ENCODE results near the gene APBB1IP.

Gene APBB1IP

DNA sequence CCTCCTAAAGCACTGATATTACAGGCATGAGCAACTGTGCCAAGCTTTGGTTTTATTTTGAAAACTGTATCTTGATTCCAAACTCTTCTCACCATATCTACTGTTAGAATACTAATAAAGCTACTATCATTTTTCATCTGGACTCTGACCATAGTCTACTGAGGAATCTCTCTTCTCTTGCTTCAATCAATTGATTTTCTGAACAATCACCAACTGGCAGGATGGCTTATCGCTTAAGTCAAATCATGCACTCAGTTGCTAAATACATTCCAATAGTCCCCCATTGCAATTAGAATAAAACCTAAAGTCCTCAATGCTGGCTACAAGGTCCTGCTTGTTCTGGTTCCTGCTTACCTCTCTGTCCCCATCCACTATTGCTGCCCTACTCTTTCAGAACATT lies 2.3 kb upstream of the APBB1IP start:
- DNase-seq (ENCODE audit: low read depth, low spot score): no peak
- Histone ChIP-seq H3K4me1 (ENCODE audit: insufficient read depth, insufficient read length) (no peaks in the 10 kb centered on the region), H3K36me3 (ENCODE audit: insufficient read depth, insufficient read length, low read length) (no peaks in the 10 kb centered on the region), H3K4me3 (ENCODE audit: insufficient read length, low read depth) (no peak overlapping the region), H3K27me3 (ENCODE audit: insufficient read depth, insufficient read length) (peaks cover 32% of the 10 kb centered on the region), H3K9me3 (ENCODE audit: insufficient read depth, low read length) (no peaks in the 10 kb centered on the region), H3K9ac (ENCODE audit: insufficient read length, low read depth) (no peak overlapping the region)
- TF ChIP-seq ZNF274 (IDR thresholded peaks at IDR 0.05; ENCODE audit: low read depth, low read length): no peak
- no peak for TF ChIP-seq YY1 (IDR thresholded peaks at IDR 0.05; ENCODE audit: insufficient read depth, insufficient read length)
- no peak for TF ChIP-seq SUZ12 (IDR thresholded peaks at IDR 0.05; ENCODE audit: extremely low read depth, insufficient read depth, insufficient read length)

DNA sequence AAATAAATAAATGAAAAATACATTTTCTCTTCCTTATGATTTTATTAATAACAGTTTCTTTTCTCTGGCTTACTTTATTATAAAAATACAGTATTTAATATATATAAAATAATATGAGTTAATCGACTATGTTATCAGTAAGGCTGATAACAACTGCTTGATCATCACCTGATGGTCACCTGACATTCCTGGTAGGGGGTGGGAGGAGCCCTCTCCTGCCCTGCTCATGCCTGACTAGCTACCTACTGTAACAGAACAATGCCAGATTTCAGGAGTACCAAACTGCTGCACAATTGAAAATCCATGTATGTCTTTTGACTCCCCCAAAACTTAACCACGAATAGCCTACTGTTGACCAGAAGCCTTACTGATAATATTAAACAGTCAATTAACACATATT lies 1.3 kb upstream of the APBB1IP start:
- Histone ChIP-seq H3K27me3 (ENCODE audit: insufficient read depth, insufficient read length) (peaks cover 35% of the 10 kb centered on the region), H3K4me1 (ENCODE audit: insufficient read depth, insufficient read length) (no peaks in the 10 kb centered on the region), H3K9me3 (ENCODE audit: insufficient read depth, low read length) (no peaks in the 10 kb centered on the region), H3K36me3 (ENCODE audit: insufficient read depth, insufficient read length, low read length) (no peaks in the 10 kb centered on the region), H3K4me3 (ENCODE audit: insufficient read length, low read depth) (no peak overlapping the region), H3K9ac (ENCODE audit: insufficient read length, low read depth) (no peak overlapping the region)
- no peak for DNase-seq (ENCODE audit: low read depth, low spot score)
- no peak for TF ChIP-seq ZNF274 (IDR thresholded peaks at IDR 0.05; ENCODE audit: low read depth, low read length)
- no peak for TF ChIP-seq SUZ12 (IDR thresholded peaks at IDR 0.05; ENCODE audit: extremely low read depth, insufficient read depth, insufficient read length)
- no peak for TF ChIP-seq YY1 (IDR thresholded peaks at IDR 0.05; ENCODE audit: insufficient read depth, insufficient read length)

DNA sequence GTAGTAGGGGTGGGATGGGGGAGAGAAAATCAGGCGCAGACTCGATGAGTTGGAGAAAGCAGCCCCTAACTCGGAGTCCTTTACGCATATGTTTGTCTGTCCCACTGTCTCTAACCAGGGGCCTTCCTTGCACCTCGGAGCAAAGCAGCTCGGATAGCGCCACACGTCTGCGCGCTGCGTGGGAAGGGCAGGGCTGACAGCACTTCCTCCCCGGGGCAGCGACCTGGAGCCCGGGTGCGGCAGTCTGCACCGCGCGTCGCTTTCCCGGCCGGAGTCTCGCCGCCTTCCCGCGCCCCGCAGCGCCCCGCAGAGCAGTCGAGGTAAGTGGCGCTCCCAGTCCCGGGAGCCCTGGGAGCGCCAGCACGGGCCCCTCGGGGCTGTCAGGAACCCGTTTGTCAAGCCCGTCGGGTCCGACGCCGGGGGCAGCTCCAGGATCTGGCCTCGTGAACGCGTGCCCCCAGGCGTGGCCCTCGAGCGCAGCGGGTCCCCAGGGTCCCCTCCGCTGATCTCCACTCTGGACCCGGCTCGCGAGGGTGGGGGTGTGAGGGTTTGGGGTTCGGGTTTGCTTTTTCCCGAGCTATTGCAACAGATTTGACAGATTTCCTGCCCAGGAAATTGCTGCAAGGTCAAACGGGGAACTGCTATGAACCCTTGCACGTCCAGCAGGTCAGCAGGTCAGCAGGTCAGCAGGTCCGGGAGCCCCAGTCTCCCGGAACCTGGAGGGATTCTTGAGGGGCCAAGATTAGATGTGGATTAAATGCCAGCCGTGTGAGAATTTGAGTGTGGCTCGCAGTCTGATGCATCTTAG lies 597 bp downstream of the APBB1IP start:
- Histone ChIP-seq H3K9me3 (ENCODE audit: insufficient read depth, low read length) (no peaks in the 10 kb centered on the region), H3K36me3 (ENCODE audit: insufficient read depth, insufficient read length, low read length) (no peaks in the 10 kb centered on the region), H3K9ac (ENCODE audit: insufficient read length, low read depth) (peak overlapping the region; percentile 71), H3K27me3 (ENCODE audit: insufficient read depth, insufficient read length) (peaks cover 35% of the 10 kb centered on the region), H3K4me3 (ENCODE audit: insufficient read length, low read depth) (peak overlapping the region; percentile 70), H3K4me1 (ENCODE audit: insufficient read depth, insufficient read length) (no peaks in the 10 kb centered on the region)
- TF ChIP-seq SUZ12 (IDR thresholded peaks at IDR 0.05; ENCODE audit: extremely low read depth, insufficient read depth, insufficient read length): no peak
- TF ChIP-seq YY1 (IDR thresholded peaks at IDR 0.05; ENCODE audit: insufficient read depth, insufficient read length): no peak
- no peak for TF ChIP-seq ZNF274 (IDR thresholded peaks at IDR 0.05; ENCODE audit: low read depth, low read length)
- no peak for DNase-seq (ENCODE audit: low read depth, low spot score)

DNA sequence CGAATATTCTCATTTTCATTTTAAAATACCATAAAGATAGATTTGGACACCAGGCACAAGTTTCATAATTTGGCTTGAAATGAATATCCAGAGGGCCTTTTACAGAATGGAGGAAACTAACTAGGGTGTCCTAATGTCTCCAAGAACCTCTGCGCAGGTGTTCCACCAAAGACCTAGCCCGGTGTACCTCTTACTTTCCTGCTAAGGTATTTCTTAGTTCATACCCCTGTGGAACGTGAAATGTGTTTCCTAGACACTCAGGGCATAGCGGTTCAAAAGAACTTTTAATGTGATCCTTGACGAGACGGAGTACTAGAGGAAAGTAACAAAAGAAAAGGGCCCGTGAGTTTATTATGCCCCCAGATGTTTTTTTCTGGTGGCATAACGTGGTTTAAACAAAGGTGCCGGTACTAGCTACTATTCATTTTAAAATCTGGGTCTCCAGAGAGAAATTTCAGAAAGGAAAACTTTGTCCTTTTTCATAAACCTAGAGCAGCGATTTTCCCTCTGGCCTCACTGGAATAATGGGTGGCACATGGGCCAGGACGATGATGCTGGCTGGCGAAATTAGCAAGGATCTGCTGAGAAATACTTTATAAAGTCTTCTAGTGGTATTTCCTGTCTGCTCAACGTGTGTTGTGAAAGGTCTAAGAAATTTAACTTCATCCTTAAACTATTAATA lies 1.4 kb downstream of the APBB1IP start:
- Histone ChIP-seq H3K4me1 (ENCODE audit: insufficient read depth, insufficient read length) (no peaks in the 10 kb centered on the region), H3K9ac (ENCODE audit: insufficient read length, low read depth) (no peak overlapping the region), H3K4me3 (ENCODE audit: insufficient read length, low read depth) (no peak overlapping the region), H3K9me3 (ENCODE audit: insufficient read depth, low read length) (no peaks in the 10 kb centered on the region), H3K27me3 (ENCODE audit: insufficient read depth, insufficient read length) (peaks cover 35% of the 10 kb centered on the region), H3K36me3 (ENCODE audit: insufficient read depth, insufficient read length, low read length) (no peaks in the 10 kb centered on the region)
- no peak for TF ChIP-seq SUZ12 (IDR thresholded peaks at IDR 0.05; ENCODE audit: extremely low read depth, insufficient read depth, insufficient read length)
- TF ChIP-seq ZNF274 (IDR thresholded peaks at IDR 0.05; ENCODE audit: low read depth, low read length): no peak
- no peak for TF ChIP-seq YY1 (IDR thresholded peaks at IDR 0.05; ENCODE audit: insufficient read depth, insufficient read length)
- DNase-seq (ENCODE audit: low read depth, low spot score): no peak

DNA sequence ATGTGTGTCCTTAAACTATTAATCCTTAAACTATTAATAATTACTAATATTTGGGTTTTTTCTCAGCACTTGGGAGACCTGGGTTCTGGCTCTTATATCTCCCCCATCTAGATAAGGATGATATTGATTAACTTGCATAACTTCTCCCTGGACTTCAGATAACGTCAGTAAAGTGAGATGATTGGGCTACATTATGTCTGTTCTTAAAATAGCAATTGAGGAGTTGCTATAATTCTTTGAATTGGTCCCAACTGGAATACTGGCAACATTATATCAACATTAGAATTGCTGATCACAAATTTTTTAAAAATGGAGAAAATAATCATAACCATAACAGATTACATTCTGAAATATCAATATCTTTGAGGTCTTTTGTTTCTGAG lies 1.9 kb downstream of the APBB1IP start:
- no peak overlapping the region for H3K9ac ChIP-seq (ENCODE audit: insufficient read length, low read depth)
- H3K4me1 ChIP-seq (ENCODE audit: insufficient read depth, insufficient read length): no peaks in the 10 kb centered on the region

DNA sequence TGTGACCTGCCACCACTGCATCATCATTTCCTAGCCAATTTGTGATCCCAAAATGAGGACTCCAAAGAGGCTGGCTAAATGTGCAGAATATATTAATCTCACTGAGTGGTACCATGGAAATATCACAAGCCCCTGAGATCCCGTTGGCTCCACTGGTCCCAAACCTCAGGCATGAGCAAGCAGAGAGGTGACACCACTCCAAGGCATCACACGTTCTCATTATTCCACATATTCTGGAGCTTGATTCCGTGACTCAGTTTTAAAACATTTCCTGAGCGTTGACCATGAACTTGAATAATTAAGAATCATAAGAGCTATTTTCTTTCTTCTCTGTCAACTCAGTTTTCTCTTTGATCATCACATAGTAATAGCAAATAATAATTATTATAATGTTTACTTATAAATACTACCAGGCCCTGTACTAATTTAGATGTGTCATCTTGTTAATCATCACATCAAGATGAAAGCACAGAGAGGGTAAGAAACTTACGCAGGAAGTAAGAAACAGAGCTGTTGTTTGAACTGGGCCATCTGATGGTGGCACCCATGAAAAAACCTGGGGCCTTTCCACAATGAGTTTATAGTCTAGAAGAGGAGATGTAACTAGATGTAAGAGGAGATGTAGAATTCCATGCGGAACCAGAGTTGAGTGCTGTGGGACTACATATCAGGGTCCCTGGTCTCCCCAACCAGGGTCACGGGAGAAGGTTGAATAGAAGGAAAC lies 3.5 kb downstream of the APBB1IP start:
- Histone ChIP-seq H3K9ac (ENCODE audit: insufficient read length, low read depth) (no peak overlapping the region), H3K4me1 (ENCODE audit: insufficient read depth, insufficient read length) (no peaks in the 10 kb centered on the region), H3K36me3 (ENCODE audit: insufficient read depth, insufficient read length, low read length) (no peaks in the 10 kb centered on the region), H3K27me3 (ENCODE audit: insufficient read depth, insufficient read length) (peaks cover 35% of the 10 kb centered on the region), H3K9me3 (ENCODE audit: insufficient read depth, low read length) (no peaks in the 10 kb centered on the region), H3K4me3 (ENCODE audit: insufficient read length, low read depth) (no peak overlapping the region)
- DNase-seq (ENCODE audit: low read depth, low spot score): no peak
- TF ChIP-seq SUZ12 (IDR thresholded peaks at IDR 0.05; ENCODE audit: extremely low read depth, insufficient read depth, insufficient read length) (no peak), YY1 (IDR thresholded peaks at IDR 0.05; ENCODE audit: insufficient read depth, insufficient read length) (no peak), ZNF274 (IDR thresholded peaks at IDR 0.05; ENCODE audit: low read depth, low read length) (no peak)

More for the DNA sequence above, 1.9 kb downstream of the APBB1IP start:
- no peaks in the 10 kb centered on the region for H3K9me3 ChIP-seq (ENCODE audit: insufficient read depth, low read length)
- no peak overlapping the region for H3K4me3 ChIP-seq (ENCODE audit: insufficient read length, low read depth)
- H3K36me3 ChIP-seq (ENCODE audit: insufficient read depth, insufficient read length, low read length): no peaks in the 10 kb centered on the region
- peaks cover 35% of the 10 kb centered on the region for H3K27me3 ChIP-seq (ENCODE audit: insufficient read depth, insufficient read length)
- no peak for DNase-seq (ENCODE audit: low read depth, low spot score)
- TF ChIP-seq ZNF274 (IDR thresholded peaks at IDR 0.05; ENCODE audit: low read depth, low read length): no peak
- no peak for TF ChIP-seq YY1 (IDR thresholded peaks at IDR 0.05; ENCODE audit: insufficient read depth, insufficient read length)
